HepG2 (cell line): ENCODE measurements around the gene NOC3L.
"Not testable (repeated sequence)": the region's sequence is repeated elsewhere in the genome, so short reads cannot be mapped to it uniquely, and the experiment has no call there.

Source experiments
- CEBPB ChIP-seq: IDR thresholded peaks from 2 replicates; pipeline ENCODE4 v1.6.1; 2011; ENCODE audit warnings: low read depth, low read length, improper control_type of control experiment, borderline replicate concordance
- JUND ChIP-seq: sonication (generic); formaldehyde crosslinking; IDR thresholded peaks from 2 replicates; pipeline ENCODE4 v1.8.0; 2022; ENCODE audit warnings: mild to moderate bottlenecking, missing genetic modification reagents
- KLF16 ChIP-seq, 2 experiments: sonication (generic) in 1 of 2; formaldehyde crosslinking in 1 of 2; IDR thresholded peaks; 2 replicates each; pipeline versions ENCODE4 v1.6.1 to v1.8.0; 2016 to 2023; ENCODE audit warnings: missing genetic modification reagents in 2 of 2, missing compliant biosample characterization in 1 of 2
- MAZ ChIP-seq, 2 experiments: sonication (generic) in 1 of 2; formaldehyde crosslinking in 1 of 2; IDR thresholded peaks; 2 replicates each; pipeline versions ENCODE4 v1.5.0 to v1.6.1; 2012 to 2020; ENCODE audit warnings: low read depth in 2 of 2, mild to moderate bottlenecking in 2 of 2, borderline replicate concordance in 1 of 2, improper control_type of control experiment in 1 of 2, low read length in 1 of 2, missing genetic modification reagents in 1 of 2, moderate library complexity in 1 of 2
- MZF1 ChIP-seq: sonication (generic); formaldehyde crosslinking; IDR thresholded peaks from 2 replicates; pipeline ENCODE4 v1.8.1; 2023; ENCODE audit warnings: mild to moderate bottlenecking, missing genetic modification reagents, borderline replicate concordance
- POLR2AphosphoS2 ChIP-seq: IDR thresholded peaks from 2 replicates; pipeline ENCODE4 v1.6.1; 2011; ENCODE audit warnings: low read depth, low read length, improper control_type of control experiment
- POLR2AphosphoS5 ChIP-seq: IDR thresholded peaks from 2 replicates; pipeline ENCODE4 v1.6.1; 2012; ENCODE audit warnings: low read depth, low read length
- RAD21 ChIP-seq: fragments of 450-650 bp; formaldehyde crosslinking; IDR thresholded peaks from 2 replicates; pipeline ENCODE4 v1.5.0; 2020; ENCODE audit warnings: mild to moderate bottlenecking
- SIX4 ChIP-seq: sonication (generic); formaldehyde crosslinking; IDR thresholded peaks from 2 replicates; pipeline ENCODE4 v1.4.0; 2020; ENCODE audit warnings: missing genetic modification reagents
- STAG1 ChIP-seq: sonication (generic); formaldehyde crosslinking; IDR thresholded peaks from 2 replicates; pipeline ENCODE4 v1.4.0; 2020; ENCODE audit warnings: missing genetic modification reagents
- ZBTB33 ChIP-seq: sonication (generic); formaldehyde crosslinking; IDR thresholded peaks from 2 replicates; pipeline ENCODE4 v1.4.0; 2020; ENCODE audit warnings: missing genetic modification reagents
- ZBTB8A ChIP-seq: sonication (generic); formaldehyde crosslinking; IDR thresholded peaks from 2 replicates; pipeline ENCODE4 v1.4.0; 2020; ENCODE audit warnings: mild to moderate bottlenecking, low read depth, missing genetic modification reagents, borderline replicate concordance
- ZNF879 ChIP-seq: sonication (generic); formaldehyde crosslinking; IDR thresholded peaks from 2 replicates; pipeline ENCODE4 v1.8.1; 2023; ENCODE audit warnings: missing genetic modification reagents
- TF ChIP-seq, protein P1 (sequence below): sonication (generic); formaldehyde crosslinking; IDR thresholded peaks from 2 replicates; pipeline ENCODE4 v1.8.1; 2023; ENCODE audit warnings: mild to moderate bottlenecking, inconsistent platforms, moderate library complexity, missing genetic modification reagents, borderline replicate concordance

- not testable (repeated sequence) for TF ChIP-seq ZBTB8A; POLR2AphosphoS2; MZF1 (CRISPR knock-in tag); STAG1 (CRISPR knock-in tag); ZBTB33 (CRISPR knock-in tag); JUND (CRISPR knock-in tag); KLF16 (CRISPR knock-in tag; IDR thresholded peaks at IDR 0.05); CEBPB; SIX4 (CRISPR knock-in tag); MAZ (IDR thresholded peaks at IDR 0.05; ENCODE audit: borderline replicate concordance, low read depth, low read length); MAZ (CRISPR knock-in tag; IDR thresholded peaks at IDR 0.05; ENCODE audit: low read depth); ZNF879 (CRISPR knock-in tag); POLR2AphosphoS5; RAD21 (CRISPR knock-in tag)
- TF ChIP-seq, protein P1, sequence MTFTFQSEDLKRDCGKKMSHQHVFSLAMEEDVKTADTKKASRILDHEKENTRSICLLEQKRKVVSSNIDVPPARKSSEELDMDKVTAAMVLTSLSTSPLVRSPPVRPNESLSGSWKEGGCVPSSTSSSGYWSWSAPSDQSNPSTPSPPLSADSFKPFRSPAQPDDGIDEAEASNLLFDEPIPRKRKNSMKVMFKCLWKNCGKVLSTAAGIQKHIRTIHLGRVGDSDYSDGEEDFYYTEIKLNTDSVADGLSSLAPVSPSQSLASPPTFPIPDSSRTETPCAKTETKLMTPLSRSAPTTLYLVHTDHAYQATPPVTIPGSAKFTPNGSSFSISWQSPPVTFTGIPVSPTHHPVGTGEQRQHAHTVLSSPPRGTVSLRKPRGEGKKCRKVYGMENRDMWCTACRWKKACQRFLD (CRISPR knock-in tag) = not testable (repeated sequence)
Observed at GRCh38 chr10:94385733-94386132, 23.0 kb upstream of the NOC3L start.
